ENCODE data around the gene NR2E1. TPM values are rescaled to one million over a fixed set of nuclear protein-coding genes. Genes with fewer than 3 reads are reported as not detected.

Gene NR2E1
- total and polyA plus RNA-seq, 2 of the 4 experiments (the other 2 are of a cell fraction) = not detected

- ChIA-PET CTCF (no interaction called here), POLR2A (ENCODE audit: unreplicated experiment) (no interaction called here)
- Histone ChIP-seq H3K27me3 (ENCODE audit: control insufficient read depth, insufficient read depth, low read length) (peaks cover 45% of the 10 kb centered on the region), H2AK9ac (replicated peaks; ENCODE audit: low read depth, low read length, poor library complexity) (no peak overlapping the region), H3K18ac (ENCODE audit: low read depth, low read length) (no peak overlapping the region), H2BK15ac (ENCODE audit: low read depth, low read length) (no peak overlapping the region), H3K4me2 (ENCODE audit: low read depth, low read length) (no peak overlapping the region), H3K27ac (ENCODE audit: insufficient read depth, low read length) (no peak overlapping the region), H4K5ac (ENCODE audit: low read depth, low read length) (no peak overlapping the region), H3K36me3 (ENCODE audit: control insufficient read depth, insufficient read depth, low read length) (no peaks in the 10 kb centered on the region), H2AK5ac (ENCODE audit: low read depth, low read length) (no peak overlapping the region), H4K91ac (ENCODE audit: insufficient read depth, low read depth, low read length) (no peak overlapping the region), H4K20me1 (ENCODE audit: insufficient read depth, low read length) (no peaks in the 10 kb centered on the region), H2BK20ac (ENCODE audit: low read depth, low read length) (no peak overlapping the region), H3K4ac (ENCODE audit: low read depth, low read length) (no peak overlapping the region), H4K8ac (ENCODE audit: low read depth in 2 of 2, low read length in 2 of 2) (no peak overlapping the region), H3K4me1 (ENCODE audit: control insufficient read depth, insufficient read depth, low read length) (no peaks in the 10 kb centered on the region), H2BK5ac (ENCODE audit: low read depth, low read length, poor library complexity, severe bottlenecking) (no peak overlapping the region), H3K4me3 (ENCODE audit: insufficient read depth, low read depth, low read length) (no peak overlapping the region), H3K56ac (ENCODE audit: extremely low read depth, insufficient read depth, low read length) (no peak overlapping the region), H3K9me3 (ENCODE audit: control insufficient read depth, insufficient read depth, low read length) (no peaks in the 10 kb centered on the region), H2BK120ac (ENCODE audit: low read depth, low read length) (no peak overlapping the region), H3K79me1 (ENCODE audit: low read depth in 1 of 2, low read length in 2 of 2) (no peaks in the 10 kb centered on the region), H3K14ac (replicated peaks; ENCODE audit: low read depth, low read length) (no peak overlapping the region), H3K23ac (ENCODE audit: low read depth, low read length) (no peak overlapping the region), H2AFZ (replicated peaks; ENCODE audit: low read length, poor library complexity) (no peak overlapping the region), H3K9ac (ENCODE audit: low read depth, low read length) (no peak overlapping the region), H3K9me1 (ENCODE audit: insufficient read depth, low read length) (no peaks in the 10 kb centered on the region)
- in situ Hi-C loops (cut with MboI; ENCODE audit: low sequenced_read_pairs) (no loop called here), intact Hi-C loops (cut with micrococcal nuclease) (no loop called here), dilution Hi-C loops (cut with HindIII; ENCODE audit: low sequenced_read_pairs, unreplicated experiment) (no loop called here)
- BruUV-seq (replicated peaks) = no TSS peak
- DNase-seq = no peak
- no peak for TF ChIP-seq RFX5 (IDR thresholded peaks at IDR 0.05; ENCODE audit: low read depth, low read length)
- TF ChIP-seq ELK1 (IDR thresholded peaks at IDR 0.05; ENCODE audit: borderline replicate concordance, low read depth, low read length) = no peak
- no peak for TF ChIP-seq SMC3 (IDR thresholded peaks at IDR 0.05; ENCODE audit: low read depth, low read length)
- no peak for TF ChIP-seq MAZ (IDR thresholded peaks at IDR 0.05; ENCODE audit: borderline replicate concordance, low read depth, low read length)
- no peak for TF ChIP-seq CTCF (conservative IDR thresholded peaks at IDR 0.05; ENCODE audit: low read depth, low read length)
- TF ChIP-seq RCOR1 (IDR thresholded peaks at IDR 0.05; ENCODE audit: insufficient replicate concordance, low read length) = no peak
- no peak for TF ChIP-seq POLR2A (IDR thresholded peaks at IDR 0.05; ENCODE audit: low read depth, low read length)
- no peak for TF ChIP-seq USF2 (IDR thresholded peaks at IDR 0.05; ENCODE audit: low read depth, low read length)
- no peak for TF ChIP-seq CEBPB (IDR thresholded peaks at IDR 0.05; ENCODE audit: low read depth, low read length)
- no peak for TF ChIP-seq NFE2L2 (IDR thresholded peaks at IDR 0.05; ENCODE audit: low read depth, low read length)
- TF ChIP-seq MXI1 (IDR thresholded peaks at IDR 0.05; ENCODE audit: borderline replicate concordance, low read depth, low read length) = no peak
- TF ChIP-seq MAFK (IDR thresholded peaks at IDR 0.05; ENCODE audit: low read depth, low read length) = no peak
- no peak for TF ChIP-seq FOS (IDR thresholded peaks at IDR 0.05; ENCODE audit: low read depth, low read length)
- no peak for TF ChIP-seq CHD1 (IDR thresholded peaks at IDR 0.05; ENCODE audit: low read depth, low read length)
- no peak for TF ChIP-seq BHLHE40 (IDR thresholded peaks at IDR 0.05; ENCODE audit: low read depth, low read length)
- no peak for TF ChIP-seq RAD21 (IDR thresholded peaks at IDR 0.05; ENCODE audit: low read length)
- ATAC-seq (ENCODE audit: low read depth) = no peak
Measured at GRCh38 chr6:108130262-108130661, 35.6 kb upstream of the NR2E1 start.

Data from IMR-90 (cell line).